IPS-18c (cell line): ENCODE data around the gene POU2AF2.
"Not testable (repeated sequence)": the region's sequence is repeated elsewhere in the genome, so short reads cannot be mapped to it uniquely, and the experiment has no call there.

Experiments
- H3K4me3 ChIP-seq: 2 replicates; pipeline ENCODE4 v1.7.0; 2013; ENCODE audit warnings: low read depth, mild to moderate bottlenecking, low read length, moderate library complexity; ENCODE audit not compliant: insufficient read depth
- H3K9me3 ChIP-seq: one replicate; pipeline ENCODE4 v1.6.1; 2013; ENCODE audit warnings: mild to moderate bottlenecking, low read length, moderate library complexity; ENCODE audit not compliant: control insufficient read depth, insufficient read depth

POU2AF2 gene

GRCh38 chr11:111310723-111311122 is 65.2 kb downstream of the POU2AF2 start:
- Histone ChIP-seq H3K9me3 (no peaks in the 10 kb centered on the region), H3K4me3 (no peak overlapping the region)

GRCh38 chr11:111312076-111312475 is 66.6 kb downstream of the POU2AF2 start:
- H3K4me3 ChIP-seq, result no peak overlapping the region
- H3K9me3 ChIP-seq, result no peaks in the 10 kb centered on the region

- H3K4me3 ChIP-seq, result no peak overlapping the region
- no peaks in the 10 kb centered on the region for H3K9me3 ChIP-seq
Observed at GRCh38 chr11:111319296-111319695, 73.8 kb downstream of the POU2AF2 start.

- not testable (repeated sequence) for H3K4me3 ChIP-seq
Observed at GRCh38 chr11:111320199-111320598, 74.7 kb downstream of the POU2AF2 start.

GRCh38 chr11:111320728-111321568 is 75.4 kb downstream of the POU2AF2 start:
- H3K9me3 ChIP-seq, result no peaks in the 10 kb centered on the region
- H3K4me3 ChIP-seq, result no peak overlapping the region

More at GRCh38 chr11:111320199-111320598, 74.7 kb downstream of the POU2AF2 start:
- H3K9me3 ChIP-seq, result not testable (repeated sequence)

- no peaks in the 10 kb centered on the region for H3K9me3 ChIP-seq
- H3K4me3 ChIP-seq, result no peak overlapping the region
Observed at GRCh38 chr11:111322534-111322933, 77.0 kb downstream of the POU2AF2 start.

GRCh38 chr11:111324277-111324720 is 78.8 kb downstream of the POU2AF2 start:
- Histone ChIP-seq H3K4me3 (no peak overlapping the region), H3K9me3 (no peaks in the 10 kb centered on the region)

- Histone ChIP-seq H3K9me3 (no peaks in the 10 kb centered on the region), H3K4me3 (no peak overlapping the region)
Observed at GRCh38 chr11:111325259-111325658, 79.7 kb downstream of the POU2AF2 start.

- Histone ChIP-seq H3K9me3 (no peaks in the 10 kb centered on the region), H3K4me3 (no peak overlapping the region)
Observed at GRCh38 chr11:111326824-111327223, 81.3 kb downstream of the POU2AF2 start.

- no peak overlapping the region for H3K4me3 ChIP-seq
Observed at GRCh38 chr11:111327908-111328624, 82.5 kb downstream of the POU2AF2 start.

GRCh38 chr11:111329306-111330204 is 84.0 kb downstream of the POU2AF2 start:
- no peaks in the 10 kb centered on the region for H3K9me3 ChIP-seq
- no peak overlapping the region for H3K4me3 ChIP-seq

More at GRCh38 chr11:111327908-111328624, 82.5 kb downstream of the POU2AF2 start:
- H3K9me3 ChIP-seq, result no peaks in the 10 kb centered on the region

GRCh38 chr11:111330234-111330893 is 84.8 kb downstream of the POU2AF2 start:
- H3K4me3 ChIP-seq, result no peak overlapping the region
- no peaks in the 10 kb centered on the region for H3K9me3 ChIP-seq

GRCh38 chr11:111331711-111332479 is 86.4 kb downstream of the POU2AF2 start:
- no peaks in the 10 kb centered on the region for H3K9me3 ChIP-seq

GRCh38 chr11:111334532-111335502 is 89.3 kb downstream of the POU2AF2 start:
- no peak overlapping the region for H3K4me3 ChIP-seq
- no peaks in the 10 kb centered on the region for H3K9me3 ChIP-seq

More at GRCh38 chr11:111331711-111332479, 86.4 kb downstream of the POU2AF2 start:
- H3K4me3 ChIP-seq, result no peak overlapping the region

- Histone ChIP-seq H3K9me3 (no peaks in the 10 kb centered on the region), H3K4me3 (no peak overlapping the region)
Observed at GRCh38 chr11:111335549-111335948, 90.0 kb downstream of the POU2AF2 start.
